HG02885 (cell line): ENCODE results near the gene GABPB1.

Experiments used
- ATAC-seq: cut with Tn5 transposase; IDR thresholded peaks from one replicate; pipeline ENCODE4 v1.9.1; 2021; ENCODE audit warnings: mild to moderate bottlenecking; ENCODE audit not compliant: unreplicated experiment, poor library complexity

Gene GABPB1

DNA sequence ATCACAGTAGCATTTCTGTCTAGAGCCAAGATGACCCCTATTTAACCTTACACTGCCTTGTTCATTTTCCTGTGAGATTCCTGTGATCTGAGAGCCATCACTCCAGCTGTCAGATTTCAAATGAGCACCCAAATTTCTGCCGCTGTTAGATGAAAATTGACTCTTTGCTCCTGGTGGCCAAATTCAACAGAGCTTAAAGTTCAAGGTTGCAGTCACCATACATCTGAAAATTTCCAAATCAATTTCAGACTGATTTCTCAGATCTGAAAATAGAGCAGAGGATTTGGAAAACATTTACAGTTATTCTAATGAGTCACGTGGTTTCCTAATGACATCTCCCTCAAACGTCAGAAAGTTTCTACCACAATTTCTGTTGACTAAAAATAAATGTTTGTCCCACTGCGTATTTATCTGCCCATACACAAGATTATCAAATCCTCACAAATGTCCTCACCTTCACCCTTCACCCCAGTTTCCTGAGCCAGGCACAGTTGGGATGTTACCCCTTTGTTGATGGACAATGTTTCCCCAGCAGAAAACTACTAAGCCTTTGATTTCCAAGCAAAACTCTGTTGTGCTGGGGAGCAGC, 105.9 kb downstream of the GABPB1 start:
- ATAC-seq = no peak

DNA sequence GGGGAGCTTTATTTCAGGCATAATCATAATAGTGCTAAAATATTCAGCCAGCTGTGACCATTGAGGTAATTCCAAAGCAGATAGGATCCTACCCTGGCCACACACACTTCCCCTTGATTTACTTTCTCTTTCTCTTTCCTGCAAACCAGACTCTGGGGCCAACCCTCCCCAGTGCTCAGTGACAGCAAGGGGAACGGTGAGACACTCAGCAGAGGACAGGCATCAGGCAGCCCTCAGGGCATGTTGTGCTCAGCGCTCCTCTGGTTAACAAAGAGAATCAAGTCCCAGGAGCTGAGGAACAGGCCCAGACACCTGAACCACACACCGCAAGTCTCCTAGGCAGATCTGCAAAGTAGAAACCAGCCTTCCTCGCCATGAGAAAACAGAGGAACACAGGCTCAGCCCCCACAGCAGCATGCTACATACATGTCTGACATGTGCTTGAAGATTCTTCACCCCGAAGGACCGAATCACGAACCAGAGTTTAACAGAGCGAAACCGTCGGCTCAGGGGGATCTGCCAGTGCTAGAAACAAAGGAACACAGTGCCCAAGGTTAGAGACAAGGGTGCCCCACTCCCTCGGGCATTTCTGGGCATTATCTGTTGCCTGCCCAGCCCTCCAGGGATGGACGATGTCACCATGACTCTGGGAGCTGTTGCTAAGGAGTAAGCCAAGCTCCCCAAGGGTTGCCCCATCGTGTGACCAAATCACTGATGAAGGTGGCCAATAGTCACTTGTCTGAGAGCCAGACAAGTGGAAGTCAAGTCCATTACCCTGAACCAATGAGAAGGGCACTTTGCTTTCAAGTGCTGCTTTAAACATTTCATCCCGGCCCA, 107.0 kb downstream of the GABPB1 start:
- ATAC-seq = peak; percentile 99

GRCh38 chr15:50246631-50247030, 108.4 kb downstream of the GABPB1 start:
- no peak for ATAC-seq

DNA sequence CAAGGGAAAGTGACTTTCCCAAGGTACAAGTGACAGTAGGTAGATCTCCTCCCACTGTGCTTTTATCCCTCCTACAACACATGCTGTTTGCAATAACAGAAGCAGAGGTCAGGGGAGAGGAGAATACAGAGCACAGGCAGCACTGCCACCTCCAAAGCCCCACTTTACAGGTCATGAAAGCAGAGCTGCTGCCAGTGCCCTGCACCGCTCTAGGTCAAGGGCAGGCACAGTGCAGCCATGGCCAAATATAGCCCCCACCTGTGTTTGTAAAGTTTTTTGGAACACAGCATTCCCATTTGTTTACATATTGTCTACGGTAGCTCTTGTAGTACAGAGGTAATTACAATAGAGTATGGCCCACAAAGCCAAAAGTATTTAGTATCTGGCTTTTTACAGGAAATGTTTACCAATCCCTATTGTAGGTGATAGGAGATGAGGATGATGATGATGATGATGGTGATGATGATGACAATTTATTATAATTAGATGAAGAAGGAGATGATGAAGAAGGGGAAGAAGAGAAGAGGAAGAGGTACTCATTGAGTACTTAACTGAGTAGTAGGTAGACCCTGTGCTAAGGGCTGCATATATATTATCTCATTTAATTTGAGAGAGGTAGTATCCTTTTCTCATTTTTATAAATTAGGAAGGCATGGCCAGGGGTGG, 109.9 kb downstream of the GABPB1 start:
- ATAC-seq = no peak

GRCh38 chr15:50244153-50244552, 110.8 kb downstream of the GABPB1 start:
- ATAC-seq = no peak

- ATAC-seq = no peak
These were observed 113.1 kb downstream of the GABPB1 start for GRCh38 chr15:50241684-50242450.

DNA sequence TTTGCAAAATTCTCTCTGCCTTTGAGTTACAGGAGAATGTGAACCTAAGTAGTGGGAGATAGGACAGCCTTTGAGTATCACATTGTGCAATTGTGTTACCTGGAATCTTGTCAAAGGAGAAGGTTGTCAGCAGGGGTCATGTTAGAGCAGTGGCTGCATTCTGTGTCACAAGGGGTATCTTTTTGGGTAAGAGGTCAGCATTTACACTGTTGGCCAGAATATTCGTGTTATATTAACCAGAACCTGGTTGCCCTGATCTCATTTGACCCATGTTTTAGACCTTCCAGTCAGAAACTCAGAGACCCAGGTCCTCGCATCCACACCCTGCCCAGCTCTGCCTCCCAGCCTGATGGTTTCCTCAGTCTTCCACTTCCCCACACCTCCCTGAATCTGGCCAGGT, 116.7 kb downstream of the GABPB1 start:
- no peak for ATAC-seq

DNA sequence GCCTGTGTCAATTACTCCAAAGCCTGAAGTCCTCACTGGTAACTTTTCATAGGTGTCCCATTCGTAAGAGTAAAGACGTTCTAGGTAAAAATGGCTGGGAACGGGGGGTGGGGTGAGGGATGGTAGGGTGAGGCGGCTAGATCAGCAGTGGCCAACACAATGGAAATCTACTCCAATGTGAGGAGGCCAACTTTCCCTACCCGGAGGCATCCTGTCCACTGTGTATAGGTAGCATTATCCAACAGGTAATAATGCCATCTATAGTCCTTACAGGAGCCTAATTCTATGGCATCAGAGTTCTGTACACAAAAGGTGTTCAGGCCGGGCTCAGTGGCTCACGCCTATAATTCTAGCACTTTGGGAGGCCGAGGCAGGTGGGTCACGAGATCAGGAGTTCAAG, 118.6 kb downstream of the GABPB1 start:
- no peak for ATAC-seq

GRCh38 chr15:50235794-50236193, 119.2 kb downstream of the GABPB1 start:
- no peak for ATAC-seq

GRCh38 chr15:50234764-50235163, 120.2 kb downstream of the GABPB1 start:
- ATAC-seq = no peak

DNA sequence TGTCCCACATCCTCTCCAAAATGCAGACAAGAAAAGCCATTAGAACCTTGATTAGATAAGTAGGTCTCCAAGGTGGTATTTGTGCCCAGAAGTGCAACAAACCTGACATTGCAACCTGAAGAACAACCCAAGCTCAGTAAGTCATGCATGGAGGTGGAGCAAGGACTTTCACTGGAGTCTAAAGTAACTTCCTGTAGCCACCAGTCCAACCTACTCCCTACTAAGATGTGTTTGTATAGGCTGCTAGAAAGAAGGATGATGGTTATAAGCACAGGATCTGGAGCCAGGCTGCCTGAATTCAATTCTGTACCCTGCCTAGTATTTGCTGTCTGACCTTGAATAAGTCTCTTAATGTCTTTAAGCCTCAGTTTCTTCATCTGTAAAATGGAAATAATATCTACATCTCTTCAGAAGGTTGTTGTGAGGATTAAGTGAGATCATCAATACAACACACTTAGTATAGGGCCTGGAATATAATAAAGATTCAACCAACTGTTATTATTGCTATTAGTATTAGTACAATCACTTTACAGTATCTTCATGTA, 121.7 kb downstream of the GABPB1 start:
- ATAC-seq = no peak

DNA sequence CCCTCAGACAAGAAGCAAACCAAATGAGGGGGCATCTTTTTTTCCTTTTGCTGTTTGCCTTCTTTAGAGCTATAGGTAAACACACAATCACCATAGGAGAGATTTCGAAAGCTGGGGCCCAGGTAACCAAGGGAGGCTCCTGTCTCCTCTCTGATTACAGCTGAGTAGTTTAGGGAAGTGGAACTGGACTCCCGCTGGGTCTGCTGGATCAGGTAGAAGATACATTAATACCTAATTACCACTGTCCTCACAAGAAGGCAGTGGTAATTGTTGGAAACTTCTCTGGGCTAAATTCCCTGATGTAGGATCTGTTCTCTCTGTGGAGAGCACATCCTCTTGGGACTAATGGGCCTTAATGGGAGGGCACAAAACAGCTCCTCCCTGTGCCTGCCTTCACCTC, 122.2 kb downstream of the GABPB1 start:
- no peak for ATAC-seq

GRCh38 chr15:50231761-50232160, 123.2 kb downstream of the GABPB1 start:
- ATAC-seq = no peak

- ATAC-seq = no peak
These were observed 125.7 kb downstream of the GABPB1 start for GRCh38 chr15:50229336-50229735.

DNA sequence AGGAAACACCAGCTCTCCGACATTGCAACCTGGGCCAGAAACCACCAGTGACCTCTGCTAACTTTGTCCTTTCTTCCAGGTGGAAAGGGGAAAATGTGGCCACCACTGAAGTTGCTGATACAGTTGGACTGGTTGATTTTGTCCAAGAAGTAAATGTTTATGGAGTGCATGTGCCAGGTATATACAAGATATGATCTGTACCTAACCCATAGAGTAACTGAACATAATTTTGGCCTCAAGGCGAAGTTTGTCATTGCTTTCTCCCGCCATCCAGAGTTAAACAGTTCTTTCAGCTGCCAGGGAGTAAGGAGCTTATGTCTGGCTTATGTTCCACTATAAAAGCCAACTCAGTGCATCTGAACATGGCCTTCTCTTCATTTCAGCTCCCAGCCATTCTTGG, 126.1 kb downstream of the GABPB1 start:
- no peak for ATAC-seq

DNA sequence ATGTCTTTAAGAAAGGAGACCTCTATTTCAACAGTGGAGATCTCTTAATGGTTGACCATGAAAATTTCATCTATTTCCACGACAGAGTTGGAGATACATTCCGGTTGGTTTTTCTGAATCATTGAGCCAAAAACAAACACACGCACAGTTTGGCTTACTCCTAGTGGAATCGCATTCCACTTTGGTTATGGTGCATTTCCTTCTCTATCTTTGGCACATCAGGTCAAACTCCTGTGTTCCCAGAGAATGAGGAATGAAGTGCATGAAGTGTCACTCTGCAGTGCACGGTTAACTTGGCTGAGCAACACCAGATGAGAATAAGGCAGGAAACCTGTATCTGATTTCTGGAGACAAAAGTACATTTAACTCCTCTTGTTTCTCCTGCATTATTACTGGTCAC, 127.9 kb downstream of the GABPB1 start:
- no peak for ATAC-seq

- ATAC-seq = no peak
These were observed 129.1 kb downstream of the GABPB1 start for GRCh38 chr15:50225938-50226337.
